Transverse colon (tissue), 4 donors: ENCODE measurements around the gene ZMAT3. TPM values are rescaled to one million over a fixed set of nuclear protein-coding genes. Genes with fewer than 3 reads are reported as not detected.
"Not testable (repeated sequence)": the region's sequence is repeated elsewhere in the genome, so short reads cannot be mapped to it uniquely, and the experiment has no call there.

Experiments used
- DNase-seq: peaks from one replicate; pipeline ENCODE4 v3.0.0-alpha.2; 2019
- H3K27ac ChIP-seq, 4 donors: fragments of 200-600 bp; sonication (generic); 2 replicates each; pipeline ENCODE4 v1.5.1; 2016 to 2018; ENCODE audit warnings: inconsistent platforms in 4 of 4
- H3K27me3 ChIP-seq: fragments of 200-600 bp; sonication (generic); 2 replicates; pipeline ENCODE4 v1.5.1; 2017; ENCODE audit warnings: inconsistent platforms
- H3K36me3 ChIP-seq, 4 donors: fragments of 200-600 bp; sonication (generic); 2 replicates each; pipeline ENCODE4 v1.5.1; 2017 to 2019; ENCODE audit warnings: inconsistent platforms in 4 of 4
- H3K4me1 ChIP-seq, 4 donors: fragments of 200-600 bp; sonication (generic); 2 replicates each; pipeline ENCODE4 v1.5.1; 2017 to 2020; ENCODE audit warnings: inconsistent platforms in 4 of 4
- H3K4me3 ChIP-seq, 4 donors: fragments of 200-600 bp; sonication (generic); 1 replicate in 1 of 4; 2 replicates in 3 of 4; pipeline versions ENCODE4 v1.5.1 to v1.6.1; 2017 to 2019; ENCODE audit warnings: inconsistent platforms in 4 of 4
- H3K9me3 ChIP-seq, 2 donors: fragments of 200-600 bp; sonication (generic); 2 replicates each; pipeline ENCODE4 v1.5.1; 2017 to 2019; ENCODE audit warnings: inconsistent platforms in 2 of 2
- CTCF ChIP-seq, 5 experiments: fragments of 200-600 bp in 3 of 5; fragments of 450-650 bp in 2 of 5; sonication (generic) in 3 of 5; IDR thresholded peaks; 1 replicate in 2 of 5; 2 replicates in 3 of 5; pipeline ENCODE4 v1.5.1; 2016 to 2017; ENCODE audit warnings: antibody characterized with exemption in 5 of 5, inconsistent platforms in 3 of 5, mild to moderate bottlenecking in 2 of 5, moderate library complexity in 1 of 5
- EP300 ChIP-seq: sonication (generic); formaldehyde crosslinking; IDR thresholded peaks from one replicate; pipeline ENCODE4 v1.6.1; 2017; ENCODE audit warnings: antibody characterized with exemption, low read depth
- POLR2A ChIP-seq: fragments of 450-650 bp; IDR thresholded peaks from one replicate; pipeline ENCODE4 v1.6.1; 2016; ENCODE audit warnings: antibody characterized with exemption, mild to moderate bottlenecking, moderate library complexity
- POLR2AphosphoS5 ChIP-seq, 3 donors: sonication (generic); formaldehyde crosslinking; IDR thresholded peaks; one replicate each; pipeline ENCODE4 v1.6.1; 2016; ENCODE audit warnings: antibody characterized with exemption in 3 of 3
- WGBS, 2 donors: methylation state at CpG; one replicate each; pipeline ENCODE4 v1.1.5; 2018; ENCODE audit warnings: low coverage in 1 of 2; 5-methylcytosine and 5-hydroxymethylcytosine counted together
- in situ Hi-C, 4 donors: fragments of 200-750 bp; cut with MboI; loops; one replicate each; pipeline versions ENCODE4 v1.15.0 to v1.15.1; 2017; ENCODE audit warnings: low sequenced_read_pairs in 3 of 4, low pct_ligation_motif_present in 1 of 4, low pct_unique_long_range_greater_than_20kb in 1 of 4
- intact Hi-C: fragments of 100-400 bp; cut with DNase I; formaldehyde crosslinking; loops from one replicate; pipeline ENCODE4 v1.15.1; 2023; ENCODE audit warnings: low total_unique reads
- total RNA-seq, 4 donors: library from RNA; depleted of rRNA; stranded (reverse); fragments of >200 nt; gene quantifications; one replicate each; pipeline ENCODE4 v1.1.0, GENCODE V29; 2016

ZMAT3 gene
- total RNA-seq, 4 donors from 2014 or later = 6.4 to 11.7 (median 9.7) TPM

GRCh38 chr3:179063945-179064560 is 7.6 kb downstream of the ZMAT3 start:
- Histone ChIP-seq H3K4me1 (peaks cover 0 to 3% (median 0%) of the 10 kb centered on the region in 4 donors), H3K4me3 (no peak overlapping the region), H3K9me3 (no peaks in the 10 kb centered on the region), H3K27me3 (no peaks in the 10 kb centered on the region), H3K36me3 (peaks cover 0 to 20% (median 0%) of the 10 kb centered on the region in 4 donors), H3K27ac (no peak overlapping the region)
- no peak for DNase-seq
- TF ChIP-seq CTCF (IDR thresholded peaks at IDR 0.05) (no peak), POLR2A (no peak), EP300 (no peak), POLR2AphosphoS5 (IDR thresholded peaks at IDR 0.05) (no peak)
- 46 to 59% methylated on average over 5 to 6 of the region's 6 CpGs for WGBS, 2 donors
- in situ Hi-C loops (no loop called here), intact Hi-C loops (no loop called here)

GRCh38 chr3:179056326-179056725 is 15.3 kb downstream of the ZMAT3 start:
- H3K4me3 ChIP-seq = no peak overlapping the region
- in situ Hi-C loops = no loop called here
- DNase-seq = no peak
- no peak overlapping the region for H3K27ac ChIP-seq
- no peaks in the 10 kb centered on the region for H3K36me3 ChIP-seq
- WGBS, 2 donors = 98 to 100% methylated on average over 1 to 8 of the region's 8 CpGs
- no peak for TF ChIP-seq EP300
- TF ChIP-seq POLR2A = no peak
- TF ChIP-seq CTCF (IDR thresholded peaks at IDR 0.05) = no peak
- no peak for TF ChIP-seq POLR2AphosphoS5 (IDR thresholded peaks at IDR 0.05)
- H3K27me3 ChIP-seq = no peaks in the 10 kb centered on the region
- intact Hi-C loops = no loop called here
- H3K9me3 ChIP-seq = no peaks in the 10 kb centered on the region
- H3K4me1 ChIP-seq = no peaks in the 10 kb centered on the region

GRCh38 chr3:179054565-179054964 is 17.0 kb downstream of the ZMAT3 start:
- H3K4me3 ChIP-seq, intact Hi-C loops: not testable (repeated sequence)

GRCh38 chr3:179046497-179047353 is 24.9 kb downstream of the ZMAT3 start:
- TF ChIP-seq CTCF (IDR thresholded peaks at IDR 0.05) (no peak), POLR2AphosphoS5 (IDR thresholded peaks at IDR 0.05) (no peak), POLR2A (no peak), EP300 (no peak)
- Histone ChIP-seq H3K9me3 (no peaks in the 10 kb centered on the region), H3K4me3 (no peak overlapping the region), H3K27ac (no peak overlapping the region), H3K27me3 (no peaks in the 10 kb centered on the region), H3K36me3 (no peaks in the 10 kb centered on the region), H3K4me1 (no peaks in the 10 kb centered on the region)
- whole genome bisulfite sequencing, 2 donors = 71 to 100% methylated on average over 1 to 8 of the region's 8 CpGs
- in situ Hi-C loops (no loop called here), intact Hi-C loops (no loop called here)
- no peak for DNase-seq

More at GRCh38 chr3:179054565-179054964, 17.0 kb downstream of the ZMAT3 start:
- DNase-seq, H3K27me3 ChIP-seq, in situ Hi-C loops, H3K9me3 ChIP-seq, H3K36me3 ChIP-seq, H3K4me1 ChIP-seq, H3K27ac ChIP-seq: not testable (repeated sequence)
- WGBS, 2 donors = 88 to 90% methylated on average over 7 to 13 of the region's 13 CpGs
